NCI-H2196 treated with DMSO at 0.1 percent for 48 hours (cell line): ENCODE results near the gene NME7.
"Not testable (repeated sequence)": the region's sequence is repeated elsewhere in the genome, so short reads cannot be mapped to it uniquely, and the experiment has no call there.

ENCODE experiments used
- DNase-seq: peaks from one replicate; lab custom pipeline; 2025; ENCODE audit not compliant: unreplicated experiment; lab: John Stamatoyannopoulos, UW

Gene NME7

GRCh38 chr1:169342096-169342495 is 25.5 kb downstream of the NME7 start:
- not testable (repeated sequence) for DNase-seq

DNA sequence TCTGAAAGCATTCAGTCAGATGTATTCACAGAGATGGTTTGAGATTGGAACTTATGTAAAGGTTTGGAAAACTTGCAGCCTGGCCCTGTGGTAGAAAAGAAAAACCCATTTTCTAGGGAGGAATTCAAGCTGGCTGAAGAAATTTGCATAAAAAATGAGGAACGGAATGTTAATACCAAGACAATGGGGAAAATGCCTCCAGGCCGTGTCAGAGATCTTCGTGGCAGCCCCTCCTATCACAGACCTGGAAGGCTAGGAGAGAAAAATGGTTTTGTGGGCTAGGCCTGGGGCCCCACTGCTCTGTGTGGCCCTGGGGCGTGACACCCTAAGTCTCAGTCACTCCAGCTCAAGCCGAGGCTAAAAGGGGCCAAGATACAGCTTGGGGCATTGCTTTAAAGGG is 26.7 kb downstream of the NME7 start:
- no peak for DNase-seq

GRCh38 chr1:169339773-169340172 is 27.8 kb downstream of the NME7 start:
- DNase-seq: no peak

DNA sequence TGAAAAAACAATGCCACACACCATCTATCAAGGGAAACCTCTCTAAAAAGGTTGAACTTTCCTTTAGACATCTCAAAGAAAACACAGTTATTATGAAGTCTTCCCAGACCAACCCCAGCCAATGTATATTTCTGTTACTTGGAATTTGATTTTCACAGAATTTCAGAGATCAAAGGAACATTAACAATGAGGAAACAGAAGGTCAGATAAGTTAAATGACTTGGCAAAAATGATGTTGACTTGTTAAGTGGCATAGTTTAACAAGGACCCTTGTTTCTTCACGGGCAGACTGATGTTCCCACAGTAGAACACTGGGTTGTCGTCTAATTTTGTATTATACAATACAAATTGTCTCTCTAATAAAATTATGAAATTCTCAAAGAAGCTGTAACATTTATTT is 29.0 kb downstream of the NME7 start:
- no peak for DNase-seq

DNA sequence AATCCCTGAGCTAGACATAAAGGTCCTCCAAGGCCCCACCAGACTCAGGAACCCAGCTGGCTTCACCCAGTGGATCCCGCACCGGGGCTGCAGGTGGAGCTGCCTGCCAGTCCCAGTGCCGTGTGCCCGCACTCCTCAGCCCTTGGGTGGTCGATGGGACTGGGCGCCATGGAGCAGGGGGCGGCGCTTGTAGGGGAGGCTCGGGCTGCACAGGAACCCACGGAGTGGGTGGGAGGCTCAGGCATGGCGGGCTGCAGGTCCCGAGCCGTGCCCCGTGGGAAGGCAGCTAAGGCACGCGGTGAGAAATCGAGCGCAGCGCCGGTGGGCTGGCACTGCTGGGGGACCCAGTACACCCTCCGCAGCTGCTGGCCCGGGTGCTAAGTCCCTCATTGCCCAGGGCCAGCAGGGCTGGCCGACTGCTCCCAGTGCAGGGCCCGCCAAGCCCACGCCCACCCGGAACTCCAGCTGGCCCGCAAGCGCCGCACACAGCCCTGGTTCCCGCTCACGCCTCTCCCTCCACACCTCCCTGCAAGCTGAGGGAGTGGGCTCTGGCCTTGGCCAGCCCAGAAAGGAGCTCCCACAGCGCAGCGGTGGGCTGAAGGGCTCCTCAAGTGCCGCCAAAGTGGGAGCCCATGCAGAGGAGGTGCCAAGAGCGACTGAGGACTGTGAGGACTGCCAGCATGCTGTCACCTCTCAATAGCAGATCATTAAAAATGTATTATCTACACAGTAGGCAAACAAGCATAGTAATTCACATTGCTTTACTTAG is 30.5 kb downstream of the NME7 start:
- DNase-seq: not testable (repeated sequence)

DNA sequence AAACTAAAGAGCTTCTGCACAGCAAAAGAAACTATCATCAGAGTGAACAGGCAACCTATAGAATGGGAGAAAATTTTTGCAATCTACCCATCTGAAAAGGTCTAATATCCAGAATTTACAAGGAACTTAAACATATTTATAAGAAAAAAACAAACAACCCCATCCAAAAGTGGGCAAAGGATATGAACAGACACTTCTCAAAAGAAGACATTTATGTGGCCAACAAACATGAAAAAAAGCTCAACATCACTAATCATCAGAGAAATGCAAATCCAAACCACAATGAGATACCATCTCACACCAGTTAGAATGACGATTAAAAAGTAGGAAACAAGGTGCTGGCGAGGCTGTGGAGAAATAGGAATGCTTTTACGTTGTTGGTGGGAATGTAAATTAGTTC is 32.9 kb downstream of the NME7 start:
- not testable (repeated sequence) for DNase-seq

DNA sequence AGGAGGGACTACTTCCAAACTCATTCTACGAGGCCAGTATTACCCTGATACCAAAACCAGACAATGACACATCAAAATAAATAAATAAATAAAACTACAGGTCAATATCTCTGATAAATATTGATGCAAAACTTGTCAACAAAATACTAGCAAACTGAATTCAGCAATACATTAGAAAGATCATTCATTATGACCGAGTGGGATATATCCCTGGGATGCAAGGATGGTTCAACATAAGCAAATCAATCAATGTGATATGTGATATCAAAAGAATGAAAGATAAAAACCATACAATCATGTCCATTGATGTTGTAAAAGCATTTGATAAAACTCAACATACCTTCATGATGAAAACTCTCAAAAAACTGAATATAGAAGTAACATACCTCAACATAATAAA is 36.7 kb downstream of the NME7 start:
- no peak for DNase-seq

GRCh38 chr1:169329383-169329782 is 38.2 kb downstream of the NME7 start:
- DNase-seq: no peak

GRCh38 chr1:169327875-169328274 is 39.7 kb downstream of the NME7 start:
- DNase-seq: no peak

DNA sequence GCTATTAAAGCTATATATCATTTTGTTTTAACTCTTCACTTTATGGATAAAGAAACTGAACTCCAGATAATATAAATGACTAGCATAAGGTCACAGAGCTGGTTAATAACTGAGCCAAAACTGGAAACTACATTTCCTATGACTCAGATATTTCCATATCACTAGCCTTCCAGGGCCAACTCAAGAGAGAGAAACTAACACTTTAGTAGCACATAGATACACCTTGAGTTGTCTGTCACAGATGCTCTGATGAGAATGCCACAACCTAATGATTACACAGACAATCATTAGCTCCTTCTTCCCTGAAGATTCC is 40.7 kb downstream of the NME7 start:
- DNase-seq: no peak

- no peak for DNase-seq
Measured at GRCh38 chr1:169326261-169326955, 41.2 kb downstream of the NME7 start.

- no peak for DNase-seq
Measured at GRCh38 chr1:169325117-169325516, 42.5 kb downstream of the NME7 start.

GRCh38 chr1:169322138-169322537 is 45.5 kb downstream of the NME7 start:
- DNase-seq: no peak

DNA sequence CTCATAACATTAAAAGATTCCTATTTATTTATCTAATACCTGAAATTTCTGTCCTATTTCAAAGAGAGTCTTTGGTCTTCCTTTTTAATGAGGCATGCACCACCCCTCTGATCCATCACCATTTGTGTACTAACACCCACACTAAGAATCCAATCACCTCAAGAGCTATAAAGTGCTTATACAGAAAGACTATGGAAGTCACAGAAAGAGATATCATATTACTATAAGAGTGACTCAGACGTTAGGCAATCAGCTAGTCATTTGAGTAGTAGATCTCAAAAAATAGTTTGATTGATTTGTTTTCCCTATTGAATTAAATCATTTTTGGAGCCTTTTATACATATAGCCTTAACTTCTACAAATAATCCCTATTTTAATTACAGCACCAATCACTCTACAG is 46.1 kb downstream of the NME7 start:
- DNase-seq: no peak

DNA sequence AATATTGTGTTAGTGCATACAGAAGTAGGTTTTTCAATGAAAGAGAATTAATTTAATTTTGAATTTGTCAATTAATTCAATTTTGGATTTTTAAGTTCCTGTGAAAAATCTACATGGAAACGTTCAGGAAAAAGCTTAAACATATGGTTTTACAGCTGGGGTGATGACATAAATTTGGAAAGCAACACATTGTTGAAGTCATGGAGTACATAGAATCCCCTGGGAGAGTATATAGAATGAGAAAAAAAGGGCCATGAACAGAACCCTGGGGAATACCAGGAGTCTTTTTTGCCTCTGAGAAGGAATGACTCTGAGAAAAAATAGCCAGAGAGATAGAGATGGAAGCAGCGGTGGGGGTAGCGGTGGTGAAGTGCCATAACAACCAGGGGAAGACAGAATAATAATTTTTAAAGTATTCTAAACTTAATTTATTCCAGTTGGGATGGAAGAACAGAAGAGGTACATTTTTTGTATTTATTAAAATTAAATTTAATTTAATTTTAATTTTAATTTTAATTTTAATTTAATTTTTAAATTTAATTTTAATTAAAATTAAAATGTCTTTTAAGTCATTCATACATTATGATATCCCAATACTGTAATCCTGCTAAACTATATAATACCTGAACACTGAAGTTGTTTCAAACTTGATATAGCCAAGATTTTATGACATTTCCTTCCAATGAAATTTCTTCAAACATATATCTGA is 48.9 kb downstream of the NME7 start:
- no peak for DNase-seq

GRCh38 chr1:169316556-169316955 is 51.0 kb downstream of the NME7 start:
- no peak for DNase-seq

- DNase-seq: no peak
Measured at GRCh38 chr1:169312084-169312954, 55.3 kb downstream of the NME7 start.

DNA sequence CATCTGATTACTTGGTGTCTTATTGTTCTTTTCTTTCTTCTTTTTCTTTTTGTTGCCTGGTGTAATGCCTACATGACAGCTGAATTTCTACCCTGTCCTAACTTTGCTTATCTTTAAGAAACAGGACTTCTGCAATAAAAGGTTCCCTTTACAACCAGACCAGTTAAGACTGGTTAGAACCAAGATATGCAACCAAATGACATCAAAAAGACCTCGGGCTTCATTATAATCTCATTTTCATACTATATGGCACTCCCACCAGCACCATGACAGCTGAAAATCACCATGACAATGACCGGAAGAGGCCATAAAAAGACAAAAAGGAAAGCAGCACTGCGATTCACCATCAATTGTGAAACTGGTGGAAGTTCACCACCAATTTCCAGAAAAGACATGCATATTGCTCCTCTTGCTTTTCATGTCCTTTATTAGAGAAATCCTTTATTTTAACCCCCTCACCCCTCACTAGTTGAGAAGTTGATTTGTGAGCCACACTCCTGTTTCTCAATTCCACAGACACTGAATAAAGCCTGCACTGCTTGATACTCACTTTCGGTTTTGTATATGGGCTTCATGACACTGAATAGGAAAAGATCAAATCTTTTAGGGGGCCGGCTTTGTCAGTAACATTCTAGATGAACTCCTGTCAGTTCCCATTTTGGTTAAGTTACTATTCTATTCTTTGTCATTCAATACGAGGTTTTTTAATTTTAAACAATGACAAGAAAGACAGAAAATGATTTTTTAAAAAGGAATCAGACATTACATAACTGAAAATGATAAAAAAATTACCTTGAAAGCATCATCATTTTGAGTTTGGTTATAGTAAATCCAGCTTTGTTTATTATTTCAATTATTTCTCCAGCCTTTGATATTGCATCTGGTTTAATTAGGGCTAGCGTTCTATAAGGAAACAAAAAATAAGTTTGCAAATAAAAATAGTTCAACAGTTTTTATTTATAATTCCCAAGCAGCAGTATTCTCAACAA is 58.1 kb downstream of the NME7 start:
- no peak for DNase-seq

- no peak for DNase-seq
Measured at GRCh38 chr1:169308313-169309039, 59.1 kb downstream of the NME7 start.
